ENCODE data around the gene CDH4. TPM values are rescaled to one million over a fixed set of nuclear protein-coding genes. Genes with fewer than 3 reads are reported as not detected.

CDH4 gene
- total and polyA plus RNA-seq, 2 donors from 2014 or later: 1.1 TPM; not detected in 1

DNA sequence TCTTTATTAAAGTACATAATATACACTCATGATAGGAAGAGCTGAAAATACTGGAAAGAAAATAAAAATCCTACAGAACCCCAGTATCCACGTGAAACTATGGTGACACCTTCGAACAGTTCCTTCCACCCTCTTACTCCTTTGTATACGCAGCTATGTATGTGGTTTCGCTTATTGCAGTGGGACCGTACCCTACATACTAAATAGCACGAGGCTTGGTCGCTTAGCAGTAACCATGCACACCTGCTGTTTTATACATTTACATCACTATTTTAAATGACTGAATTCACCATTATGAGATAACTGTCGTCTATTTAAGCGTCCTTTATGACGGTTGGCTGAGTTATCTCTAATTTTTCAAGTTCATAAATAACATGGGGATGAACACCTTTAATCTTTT is 400.1 kb downstream of the CDH4 start:
- FAIRE-seq: no peak
- intact Hi-C loops (cut with DNase I): no loop called here
- no peaks in the 10 kb centered on the region for H3K9me3 ChIP-seq (ENCODE audit: control insufficient read depth in 2 of 3, insufficient read depth in 1 of 3, low read length in 3 of 3)

DNA sequence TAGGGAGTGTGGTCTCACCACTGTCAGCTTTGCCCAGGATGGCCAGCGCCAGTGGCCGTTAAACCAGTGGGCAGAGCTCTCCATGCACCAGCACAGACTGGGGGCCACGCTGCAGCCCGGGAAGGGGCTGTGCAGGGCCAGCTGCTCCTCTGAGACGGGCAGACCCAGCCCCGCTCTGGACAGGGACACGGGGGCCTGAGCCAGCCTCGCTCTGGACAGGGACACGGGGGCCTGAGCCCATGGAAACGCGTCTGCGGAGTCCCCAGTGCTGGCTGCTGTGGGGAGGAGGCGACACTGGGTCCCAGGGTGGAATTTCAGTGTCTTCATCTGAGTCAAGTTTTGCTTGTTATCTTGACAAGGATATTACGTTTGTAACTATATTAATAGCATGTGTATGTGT is 402.7 kb downstream of the CDH4 start:
- H3K27ac ChIP-seq (ENCODE audit: low read depth in 2 of 2, low read length in 2 of 2): no peak overlapping the region
- no peak overlapping the region for H3K9ac ChIP-seq (ENCODE audit: low read length in 3 of 3)
- no peak overlapping the region for H3K4me3 ChIP-seq (ENCODE audit: low read length in 3 of 3)
- intact Hi-C loops (cut with DNase I): no loop called here
- no peaks in the 10 kb centered on the region for H3K9me3 ChIP-seq (ENCODE audit: control insufficient read depth in 2 of 3, insufficient read depth in 1 of 3, low read length in 3 of 3)
- no peaks in the 10 kb centered on the region for H3K4me1 ChIP-seq (ENCODE audit: control insufficient read depth in 2 of 3, insufficient read depth in 2 of 3, low read depth in 1 of 3, low read length in 3 of 3)
- TF ChIP-seq, protein P1, sequence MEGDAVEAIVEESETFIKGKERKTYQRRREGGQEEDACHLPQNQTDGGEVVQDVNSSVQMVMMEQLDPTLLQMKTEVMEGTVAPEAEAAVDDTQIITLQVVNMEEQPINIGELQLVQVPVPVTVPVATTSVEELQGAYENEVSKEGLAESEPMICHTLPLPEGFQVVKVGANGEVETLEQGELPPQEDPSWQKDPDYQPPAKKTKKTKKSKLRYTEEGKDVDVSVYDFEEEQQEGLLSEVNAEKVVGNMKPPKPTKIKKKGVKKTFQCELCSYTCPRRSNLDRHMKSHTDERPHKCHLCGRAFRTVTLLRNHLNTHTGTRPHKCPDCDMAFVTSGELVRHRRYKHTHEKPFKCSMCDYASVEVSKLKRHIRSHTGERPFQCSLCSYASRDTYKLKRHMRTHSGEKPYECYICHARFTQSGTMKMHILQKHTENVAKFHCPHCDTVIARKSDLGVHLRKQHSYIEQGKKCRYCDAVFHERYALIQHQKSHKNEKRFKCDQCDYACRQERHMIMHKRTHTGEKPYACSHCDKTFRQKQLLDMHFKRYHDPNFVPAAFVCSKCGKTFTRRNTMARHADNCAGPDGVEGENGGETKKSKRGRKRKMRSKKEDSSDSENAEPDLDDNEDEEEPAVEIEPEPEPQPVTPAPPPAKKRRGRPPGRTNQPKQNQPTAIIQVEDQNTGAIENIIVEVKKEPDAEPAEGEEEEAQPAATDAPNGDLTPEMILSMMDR (IDR thresholded peaks at IDR 0.05; ENCODE audit: borderline replicate concordance, extremely low read depth, insufficient read depth): no peak
- DNase-seq (no peak), FAIRE-seq (no peak)
- no peaks in the 10 kb centered on the region for H3K36me3 ChIP-seq (ENCODE audit: control insufficient read depth in 2 of 3, insufficient read depth in 3 of 3, low read length in 3 of 3)
- H3K27me3 ChIP-seq (ENCODE audit: control insufficient read depth, insufficient read depth, low read length): no peaks in the 10 kb centered on the region

More for the DNA sequence above, 400.1 kb downstream of the CDH4 start:
- Histone ChIP-seq H3K9ac (ENCODE audit: low read length in 3 of 3) (no peak overlapping the region), H3K36me3 (ENCODE audit: control insufficient read depth in 2 of 3, insufficient read depth in 3 of 3, low read length in 3 of 3) (no peaks in the 10 kb centered on the region), H3K27ac (ENCODE audit: low read depth in 2 of 2, low read length in 2 of 2) (no peak overlapping the region), H3K4me3 (ENCODE audit: low read length in 3 of 3) (no peak overlapping the region), H3K4me1 (ENCODE audit: control insufficient read depth in 2 of 3, insufficient read depth in 2 of 3, low read depth in 1 of 3, low read length in 3 of 3) (no peaks in the 10 kb centered on the region), H3K27me3 (ENCODE audit: control insufficient read depth, insufficient read depth, low read length) (no peaks in the 10 kb centered on the region)
- TF ChIP-seq, protein P1 (IDR thresholded peaks at IDR 0.05; ENCODE audit: borderline replicate concordance, extremely low read depth, insufficient read depth): no peak
- no peak for DNase-seq

DNA sequence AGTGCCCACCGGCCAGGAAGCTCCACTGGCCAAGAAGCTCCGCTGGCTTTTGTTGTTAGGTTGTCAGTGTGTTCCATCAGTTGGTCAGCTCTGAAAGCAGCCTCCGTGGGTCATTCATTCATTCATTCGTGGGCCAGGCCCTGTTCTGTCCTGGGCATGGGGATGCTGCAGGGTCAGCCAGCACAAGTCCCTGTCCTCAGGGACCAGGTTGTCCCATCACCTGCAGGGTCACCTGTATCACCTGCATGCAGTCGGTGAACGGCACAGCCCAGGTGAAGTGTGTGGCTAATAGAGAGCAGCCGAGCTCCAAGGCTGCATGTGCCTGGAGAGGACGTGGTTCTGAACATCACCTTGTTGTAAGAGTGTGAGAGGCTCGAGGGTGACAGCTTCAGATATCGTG is 403.5 kb downstream of the CDH4 start:
- no peak for DNase-seq
- no peak for FAIRE-seq
- intact Hi-C loops (cut with DNase I): no loop called here

More for the DNA sequence above, 403.5 kb downstream of the CDH4 start:
- Histone ChIP-seq H3K4me3 (ENCODE audit: low read length in 3 of 3) (no peak overlapping the region), H3K9me3 (ENCODE audit: control insufficient read depth in 2 of 3, insufficient read depth in 1 of 3, low read length in 3 of 3) (no peaks in the 10 kb centered on the region), H3K36me3 (ENCODE audit: control insufficient read depth in 2 of 3, insufficient read depth in 3 of 3, low read length in 3 of 3) (no peaks in the 10 kb centered on the region), H3K27ac (ENCODE audit: low read depth in 2 of 2, low read length in 2 of 2) (no peak overlapping the region), H3K27me3 (ENCODE audit: control insufficient read depth, insufficient read depth, low read length) (no peaks in the 10 kb centered on the region), H3K9ac (ENCODE audit: low read length in 3 of 3) (no peak overlapping the region), H3K4me1 (ENCODE audit: control insufficient read depth in 2 of 3, insufficient read depth in 2 of 3, low read depth in 1 of 3, low read length in 3 of 3) (no peaks in the 10 kb centered on the region)
- TF ChIP-seq, protein P1 (IDR thresholded peaks at IDR 0.05; ENCODE audit: borderline replicate concordance, extremely low read depth, insufficient read depth): no peak

All from kidney (tissue), 14 donors.